GM12874 (cell line): ENCODE measurements around the gene NCOA1.

Experiments used
- TF ChIP-seq, protein P1 (sequence below): IDR thresholded peaks from 2 replicates; pipeline ENCODE4 v1.5.1; 2011; ENCODE audit warnings: low read depth, mild to moderate bottlenecking, control low read depth, low read length, moderate library complexity; ENCODE audit not compliant: insufficient read depth

Gene NCOA1

DNA sequence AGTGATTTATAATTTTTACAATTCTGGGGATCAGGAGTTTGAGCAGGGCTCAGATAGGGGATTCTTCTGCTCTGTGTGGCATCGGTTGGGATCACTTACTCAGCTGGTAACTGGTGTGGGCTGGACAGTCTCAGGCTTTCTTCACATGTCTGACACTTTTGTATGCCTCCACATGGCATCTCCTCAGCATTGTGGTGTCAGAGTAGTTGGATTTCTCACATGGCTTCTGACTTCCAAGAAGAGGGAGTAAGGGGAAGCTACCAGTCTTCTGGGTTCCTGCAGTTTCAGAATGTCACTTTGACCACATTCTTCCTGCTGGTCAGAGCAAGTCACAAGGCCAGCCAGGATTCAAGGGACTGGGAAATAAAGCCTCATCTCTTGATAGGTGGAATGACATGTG, 55.6 kb downstream of the NCOA1 start:
- TF ChIP-seq, protein P1, sequence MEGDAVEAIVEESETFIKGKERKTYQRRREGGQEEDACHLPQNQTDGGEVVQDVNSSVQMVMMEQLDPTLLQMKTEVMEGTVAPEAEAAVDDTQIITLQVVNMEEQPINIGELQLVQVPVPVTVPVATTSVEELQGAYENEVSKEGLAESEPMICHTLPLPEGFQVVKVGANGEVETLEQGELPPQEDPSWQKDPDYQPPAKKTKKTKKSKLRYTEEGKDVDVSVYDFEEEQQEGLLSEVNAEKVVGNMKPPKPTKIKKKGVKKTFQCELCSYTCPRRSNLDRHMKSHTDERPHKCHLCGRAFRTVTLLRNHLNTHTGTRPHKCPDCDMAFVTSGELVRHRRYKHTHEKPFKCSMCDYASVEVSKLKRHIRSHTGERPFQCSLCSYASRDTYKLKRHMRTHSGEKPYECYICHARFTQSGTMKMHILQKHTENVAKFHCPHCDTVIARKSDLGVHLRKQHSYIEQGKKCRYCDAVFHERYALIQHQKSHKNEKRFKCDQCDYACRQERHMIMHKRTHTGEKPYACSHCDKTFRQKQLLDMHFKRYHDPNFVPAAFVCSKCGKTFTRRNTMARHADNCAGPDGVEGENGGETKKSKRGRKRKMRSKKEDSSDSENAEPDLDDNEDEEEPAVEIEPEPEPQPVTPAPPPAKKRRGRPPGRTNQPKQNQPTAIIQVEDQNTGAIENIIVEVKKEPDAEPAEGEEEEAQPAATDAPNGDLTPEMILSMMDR = no peak

DNA sequence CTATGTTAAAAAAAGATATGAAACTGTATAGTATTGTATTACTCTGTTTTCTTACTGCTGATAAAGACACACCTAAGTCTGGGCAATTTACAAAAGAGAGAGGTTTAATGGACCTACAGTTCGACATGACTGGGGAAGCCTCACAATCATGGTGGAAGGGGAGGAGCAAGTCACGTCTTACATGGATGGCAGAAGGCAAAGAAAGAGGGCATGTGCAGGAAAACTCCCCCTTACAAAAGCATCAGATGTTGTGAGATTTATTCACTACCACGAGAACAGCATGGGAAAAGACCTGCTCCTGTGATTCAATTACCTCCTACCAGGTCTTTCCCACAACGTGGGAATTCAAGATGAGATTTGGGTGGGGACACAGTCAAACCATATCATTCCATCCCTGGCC, 57.0 kb downstream of the NCOA1 start:
- TF ChIP-seq, protein P1 = no peak

DNA sequence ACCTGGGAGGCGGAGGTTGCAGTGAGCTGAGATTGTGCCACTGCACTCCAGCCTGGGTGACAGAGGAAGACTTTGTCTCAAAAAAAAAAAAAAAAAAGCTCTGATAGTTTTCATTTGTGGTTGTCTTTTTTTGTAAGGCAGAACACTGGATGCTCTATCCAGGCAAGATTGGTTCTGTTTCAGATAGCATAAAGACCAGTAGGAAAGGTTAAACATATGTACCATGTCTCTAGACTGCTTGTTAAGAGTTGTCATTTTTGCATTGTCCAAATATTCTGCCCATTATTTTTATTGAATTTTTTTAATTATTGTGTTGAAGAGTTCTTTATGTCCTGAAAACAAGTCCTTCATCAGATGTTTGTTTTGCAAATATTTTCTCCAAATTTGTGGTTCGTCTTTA, 60.0 kb downstream of the NCOA1 start:
- TF ChIP-seq, protein P1 = no peak

DNA sequence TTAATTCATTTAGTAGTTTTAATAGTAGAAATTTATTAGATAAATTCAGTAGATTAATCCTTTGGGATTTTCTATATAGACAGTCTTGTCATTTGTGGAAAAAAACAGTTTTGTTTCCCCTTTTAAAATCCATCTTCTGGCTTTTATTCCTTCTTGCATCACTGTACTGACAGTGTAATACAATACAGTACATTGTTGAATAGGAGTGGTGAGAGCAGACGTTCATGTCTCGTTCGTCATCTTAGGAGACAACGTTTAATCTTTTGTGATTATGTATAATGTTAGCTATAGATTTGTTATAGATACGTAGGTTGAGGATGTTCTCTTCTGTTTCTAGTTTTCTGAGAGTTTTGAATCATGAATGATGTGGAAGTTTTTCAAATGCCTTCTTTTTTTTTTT, 61.8 kb downstream of the NCOA1 start:
- TF ChIP-seq, protein P1 = no peak

DNA sequence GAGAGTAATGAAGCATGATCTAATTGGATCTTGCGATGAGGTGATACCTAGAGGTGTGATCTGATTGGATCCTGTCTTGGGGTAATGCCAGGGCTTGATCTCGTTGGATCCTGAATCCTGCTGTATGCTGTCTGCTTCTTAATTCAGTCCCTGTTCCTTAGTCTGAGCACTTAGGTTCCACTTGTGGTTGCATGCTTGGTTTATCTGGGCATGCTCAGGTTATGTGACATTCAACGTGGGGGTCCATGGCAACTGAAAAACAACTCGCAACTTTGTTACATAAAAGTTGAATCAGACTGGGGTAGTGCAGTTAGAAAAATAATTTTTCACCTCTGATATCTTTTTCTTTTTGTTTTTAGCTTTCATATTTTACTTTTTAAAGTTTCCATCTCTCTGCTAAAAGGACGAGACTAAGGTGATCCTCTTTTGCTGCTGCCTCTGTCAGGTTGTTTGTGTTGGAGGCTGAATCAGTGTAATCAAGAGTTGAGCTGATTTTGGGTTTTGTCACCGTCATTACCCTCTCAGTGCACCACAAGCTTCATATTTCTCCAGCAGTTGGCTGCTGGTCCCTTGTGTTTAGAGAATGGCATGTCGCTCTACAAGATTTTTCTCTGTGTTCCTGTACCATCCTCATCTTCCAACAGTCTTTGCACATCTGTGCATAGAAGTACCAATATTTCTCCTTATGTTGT, 67.9 kb downstream of the NCOA1 start:
- TF ChIP-seq, protein P1 = no peak

DNA sequence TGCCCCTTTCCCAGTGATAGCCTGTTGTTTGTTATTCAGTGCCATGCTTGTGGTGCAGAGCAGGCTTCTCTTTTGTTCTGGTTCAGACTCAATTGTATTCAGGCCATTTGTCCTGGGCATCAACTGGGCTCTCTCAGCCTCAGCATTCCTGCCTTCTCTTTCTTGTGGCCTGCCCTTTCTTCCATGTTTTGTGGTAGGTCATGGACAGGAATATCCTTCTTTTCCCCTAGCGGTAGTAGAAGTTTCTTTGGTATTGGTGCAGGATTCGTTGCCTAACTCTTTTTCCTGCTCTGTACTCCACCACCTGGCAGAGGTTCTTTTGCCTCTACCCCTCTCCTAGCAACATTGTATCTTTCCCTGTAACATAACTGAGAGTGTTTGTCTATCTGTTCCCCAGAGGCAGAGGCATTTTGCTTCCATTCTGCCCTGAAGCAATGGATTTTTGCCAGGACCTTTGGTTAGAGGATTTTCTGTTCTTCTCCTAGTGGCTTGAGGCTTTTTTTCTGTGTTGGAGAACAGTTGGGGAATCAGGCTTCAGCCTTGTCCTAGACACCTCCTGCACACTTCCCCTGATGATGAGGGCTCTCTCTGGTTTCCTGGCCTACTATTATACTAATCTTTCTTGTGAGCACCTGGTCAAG, 68.5 kb downstream of the NCOA1 start:
- TF ChIP-seq, protein P1 = no peak

DNA sequence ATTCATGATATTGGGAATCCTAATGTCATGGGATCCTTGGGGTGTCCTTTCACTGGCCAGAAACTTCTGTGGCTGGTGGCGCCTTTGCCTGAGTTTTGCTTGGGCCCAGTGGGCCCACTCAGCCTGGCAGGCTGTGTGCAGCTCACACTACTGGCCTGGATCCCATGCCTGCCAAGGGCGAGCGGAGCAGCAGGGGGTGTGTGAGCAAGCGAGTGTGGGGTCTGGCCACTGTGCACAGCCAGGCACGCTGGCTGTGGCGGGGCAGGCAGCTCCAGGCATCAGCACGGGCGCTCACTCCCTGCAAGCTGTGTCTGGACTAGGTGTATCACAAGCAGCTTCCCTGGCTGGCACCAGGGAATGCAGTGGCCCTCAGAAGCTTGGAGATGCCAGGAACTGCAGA, 74.5 kb downstream of the NCOA1 start:
- TF ChIP-seq, protein P1 = no peak
